Fibroblast of the aortic adventitia (primary cell): ENCODE results near the gene ZNF385A. TPM values are rescaled to one million over a fixed set of nuclear protein-coding genes. Genes with fewer than 3 reads are reported as not detected.

Source experiments
- DNase-seq: peaks from one replicate; pipeline ENCODE4 v3.0.0-alpha.2; 2010; ENCODE audit warnings: low read depth
- H3K4me3 ChIP-seq: 2 replicates; pipeline ENCODE4 v1.5.1; 2011; ENCODE audit warnings: low read depth, mild to moderate bottlenecking, control low read depth, low read length, moderate library complexity
- total RNA-seq: library from RNA; depleted of rRNA; stranded (reverse); fragments of >200 nt; gene quantifications from 2 replicates; pipeline ENCODE4 v1.2.3, GENCODE V29; 2012; ENCODE audit warnings: low replicate concordance
- TF ChIP-seq, protein P1 (sequence below): IDR thresholded peaks from 2 replicates; pipeline ENCODE4 v1.5.1; 2011; ENCODE audit warnings: mild to moderate bottlenecking, low read length, control low read depth, inconsistent platforms; ENCODE audit not compliant: insufficient read depth

The ZNF385A gene
- total RNA-seq, 1 donor = 0.99 TPM

GRCh38 chr12:54381136-54381535, 3.4 kb downstream of the ZNF385A start:
- TF ChIP-seq, protein P1, sequence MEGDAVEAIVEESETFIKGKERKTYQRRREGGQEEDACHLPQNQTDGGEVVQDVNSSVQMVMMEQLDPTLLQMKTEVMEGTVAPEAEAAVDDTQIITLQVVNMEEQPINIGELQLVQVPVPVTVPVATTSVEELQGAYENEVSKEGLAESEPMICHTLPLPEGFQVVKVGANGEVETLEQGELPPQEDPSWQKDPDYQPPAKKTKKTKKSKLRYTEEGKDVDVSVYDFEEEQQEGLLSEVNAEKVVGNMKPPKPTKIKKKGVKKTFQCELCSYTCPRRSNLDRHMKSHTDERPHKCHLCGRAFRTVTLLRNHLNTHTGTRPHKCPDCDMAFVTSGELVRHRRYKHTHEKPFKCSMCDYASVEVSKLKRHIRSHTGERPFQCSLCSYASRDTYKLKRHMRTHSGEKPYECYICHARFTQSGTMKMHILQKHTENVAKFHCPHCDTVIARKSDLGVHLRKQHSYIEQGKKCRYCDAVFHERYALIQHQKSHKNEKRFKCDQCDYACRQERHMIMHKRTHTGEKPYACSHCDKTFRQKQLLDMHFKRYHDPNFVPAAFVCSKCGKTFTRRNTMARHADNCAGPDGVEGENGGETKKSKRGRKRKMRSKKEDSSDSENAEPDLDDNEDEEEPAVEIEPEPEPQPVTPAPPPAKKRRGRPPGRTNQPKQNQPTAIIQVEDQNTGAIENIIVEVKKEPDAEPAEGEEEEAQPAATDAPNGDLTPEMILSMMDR = no peak
- no peak overlapping the region for H3K4me3 ChIP-seq
- no peak for DNase-seq

DNA sequence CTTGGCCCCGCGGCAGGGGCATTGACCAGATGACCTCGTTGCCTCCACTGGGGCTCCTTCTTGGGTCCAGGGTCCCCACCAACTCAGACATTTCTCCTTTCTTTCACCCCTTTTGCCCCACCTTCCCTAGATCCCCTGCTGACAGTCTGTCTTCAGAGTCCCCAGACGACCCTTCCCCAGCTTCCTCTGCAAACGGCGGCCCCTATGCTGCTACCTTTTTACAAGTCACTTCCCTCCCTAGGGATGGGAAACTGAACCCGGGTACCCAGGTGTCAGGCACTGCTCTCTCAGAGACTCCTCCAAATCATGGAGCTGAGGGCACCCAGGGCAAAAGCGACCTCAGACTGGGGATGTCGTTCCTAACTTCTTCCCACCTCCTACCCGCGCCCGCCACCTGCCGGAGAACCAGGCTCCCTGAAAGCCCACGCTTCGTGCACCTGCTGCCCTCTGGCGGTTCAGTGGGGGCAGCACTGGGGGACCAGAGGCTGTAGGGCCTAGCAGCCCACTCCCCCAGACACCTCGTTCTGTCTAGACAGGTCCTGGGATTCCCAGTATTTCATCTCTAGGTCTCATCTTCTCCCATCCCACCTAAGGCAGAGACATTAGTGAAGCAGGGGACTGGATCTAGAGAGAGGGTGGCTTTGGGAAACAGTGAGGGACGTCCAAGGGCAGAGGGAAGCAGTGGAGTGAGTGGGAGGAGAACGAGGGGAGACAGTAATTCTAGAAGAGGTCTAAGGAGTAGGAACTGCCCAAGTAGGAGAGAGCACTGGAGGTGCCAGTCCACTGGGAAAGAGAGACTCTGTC, 4.9 kb downstream of the ZNF385A start:
- H3K4me3 ChIP-seq = peak overlapping the region; percentile 65
- TF ChIP-seq, protein P1 = peak; percentile 100
- DNase-seq = peak; percentile 82

- TF ChIP-seq, protein P1 = no peak
- DNase-seq = no peak
- H3K4me3 ChIP-seq = peak overlapping the region; percentile 65
Measured at GRCh38 chr12:54378796-54379397, 5.6 kb downstream of the ZNF385A start.

DNA sequence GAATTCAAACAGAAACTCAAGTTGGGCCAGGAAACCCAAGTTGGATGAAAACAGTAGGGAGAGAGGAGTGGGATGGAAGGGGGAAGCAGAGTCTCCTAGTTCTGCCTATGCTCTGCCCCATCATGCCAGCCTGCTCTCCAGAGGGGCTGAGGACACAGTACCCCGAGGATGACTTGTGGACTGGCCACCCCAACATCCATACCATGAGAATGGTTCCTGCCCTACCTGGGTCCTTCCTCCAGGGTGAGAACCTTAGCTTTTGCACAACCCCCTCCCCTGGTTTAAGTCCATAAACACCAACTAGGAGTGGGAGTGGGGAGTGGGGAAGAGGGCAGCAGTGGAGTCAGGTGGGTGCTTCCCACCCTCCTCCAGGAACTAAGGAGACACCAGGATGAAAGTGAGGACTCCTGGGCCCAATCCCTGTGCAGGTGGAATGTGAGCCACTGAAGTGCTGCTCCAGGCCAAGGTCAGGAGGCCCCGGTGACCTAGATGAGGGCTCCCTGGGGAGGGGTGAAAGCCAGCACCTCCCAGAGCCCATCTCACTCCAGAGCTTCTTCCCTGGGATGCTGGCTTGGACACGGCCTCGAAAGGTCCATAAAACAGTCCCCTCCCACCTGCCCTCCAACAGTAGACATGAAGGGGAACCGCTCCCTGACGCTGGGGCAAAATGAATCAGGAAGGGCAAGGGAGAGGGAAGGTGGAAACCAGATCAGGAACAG, 6.6 kb downstream of the ZNF385A start:
- TF ChIP-seq, protein P1 = no peak
- no peak for DNase-seq
- peak overlapping the region; percentile 65 for H3K4me3 ChIP-seq

DNA sequence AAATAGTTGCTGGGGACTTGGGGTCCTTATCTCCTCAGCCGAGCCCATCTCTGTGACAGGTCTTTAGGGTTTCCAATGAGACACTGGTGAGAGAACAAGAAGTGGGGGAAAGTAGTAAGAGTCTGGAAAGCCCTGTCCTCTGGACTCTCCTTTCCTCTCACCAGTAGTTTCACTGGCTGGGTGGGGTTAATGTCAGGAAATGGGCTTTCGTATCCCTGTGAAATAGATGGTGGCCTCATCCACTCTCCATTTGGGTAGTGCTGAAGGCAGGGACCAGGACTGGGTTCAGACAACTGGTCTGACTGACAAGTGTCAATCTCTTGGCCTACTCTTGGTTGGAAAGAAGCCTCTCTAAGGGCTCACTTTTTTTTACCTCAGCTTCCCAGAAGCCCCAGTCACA, 7.5 kb downstream of the ZNF385A start:
- TF ChIP-seq, protein P1 = no peak
- DNase-seq = no peak

DNA sequence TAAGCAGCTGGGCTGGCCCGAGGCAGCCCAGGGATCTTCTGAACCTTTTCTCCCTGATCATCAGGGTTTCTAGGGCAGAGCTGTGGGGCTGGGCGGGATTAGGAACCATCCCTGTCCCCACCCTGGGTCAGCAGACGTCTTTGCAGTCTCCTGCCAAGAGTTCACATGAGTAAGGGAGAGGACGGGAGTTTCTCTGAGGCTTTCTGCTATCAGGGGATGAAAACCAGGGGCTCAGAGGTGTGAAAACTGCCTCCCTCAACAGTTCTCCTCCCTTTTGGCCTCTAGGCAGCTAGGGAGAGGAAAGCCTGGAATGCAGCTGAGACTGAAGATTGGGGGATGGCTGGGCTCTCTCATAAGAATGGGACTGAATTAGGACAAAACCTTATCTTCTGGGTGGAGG, 7.9 kb downstream of the ZNF385A start:
- peak; percentile 51 for DNase-seq
- no peak overlapping the region for H3K4me3 ChIP-seq
- TF ChIP-seq, protein P1 = no peak

More for the DNA sequence above, 7.5 kb downstream of the ZNF385A start:
- no peak overlapping the region for H3K4me3 ChIP-seq
